ENCODE results near the gene FHAD1.

FHAD1 gene

GRCh38 chr1:15345705-15346345 is 98.8 kb downstream of the FHAD1 start:
- no peak for DNase-seq (ENCODE audit: low read depth)

- no peak for DNase-seq (ENCODE audit: low read depth)
Observed at GRCh38 chr1:15346346-15347030, 99.5 kb downstream of the FHAD1 start.

GRCh38 chr1:15347182-15347581 is 100.2 kb downstream of the FHAD1 start:
- no peak for DNase-seq (ENCODE audit: low read depth)

GRCh38 chr1:15348648-15349047 is 101.6 kb downstream of the FHAD1 start:
- DNase-seq (ENCODE audit: low read depth): no peak

GRCh38 chr1:15349133-15349532 is 102.1 kb downstream of the FHAD1 start:
- no peak for DNase-seq (ENCODE audit: low read depth)

GRCh38 chr1:15350151-15350550 is 103.1 kb downstream of the FHAD1 start:
- DNase-seq (ENCODE audit: low read depth): no peak

GRCh38 chr1:15350551-15351200 is 103.7 kb downstream of the FHAD1 start:
- no peak for DNase-seq (ENCODE audit: low read depth)

- DNase-seq (ENCODE audit: low read depth): no peak
Observed at GRCh38 chr1:15351310-15351709, 104.3 kb downstream of the FHAD1 start.

- DNase-seq (ENCODE audit: low read depth): no peak
Observed at GRCh38 chr1:15352128-15352957, 105.3 kb downstream of the FHAD1 start.

- DNase-seq (ENCODE audit: low read depth): no peak
Observed at GRCh38 chr1:15353839-15354579, 107.0 kb downstream of the FHAD1 start.

- no peak for DNase-seq (ENCODE audit: low read depth)
Observed at GRCh38 chr1:15354580-15354965, 107.5 kb downstream of the FHAD1 start.

- DNase-seq (ENCODE audit: low read depth): peak; percentile 44
Observed at GRCh38 chr1:15355968-15356625, 109.1 kb downstream of the FHAD1 start.

GRCh38 chr1:15357612-15358207 is 110.7 kb downstream of the FHAD1 start:
- DNase-seq (ENCODE audit: low read depth): no peak

GRCh38 chr1:15358565-15359133 is 111.6 kb downstream of the FHAD1 start:
- DNase-seq (ENCODE audit: low read depth): no peak

GRCh38 chr1:15360700-15361099 is 113.7 kb downstream of the FHAD1 start:
- DNase-seq (ENCODE audit: low read depth): no peak

GRCh38 chr1:15362096-15362736 is 115.2 kb downstream of the FHAD1 start:
- DNase-seq (ENCODE audit: low read depth): no peak

GRCh38 chr1:15362737-15363128 is 115.7 kb downstream of the FHAD1 start:
- no peak for DNase-seq (ENCODE audit: low read depth)

GRCh38 chr1:15364740-15365139 is 117.7 kb downstream of the FHAD1 start:
- no peak for DNase-seq (ENCODE audit: low read depth)

GRCh38 chr1:15368888-15369287 is 121.9 kb downstream of the FHAD1 start:
- DNase-seq (ENCODE audit: low read depth): no peak

GRCh38 chr1:15370268-15370667 is 123.2 kb downstream of the FHAD1 start:
- no peak for DNase-seq (ENCODE audit: low read depth)

Data from non-pigmented ciliary epithelial cell (primary cell).